Thyroid gland (tissue), 4 donors: ENCODE results near the gene ACAD11. TPM values are rescaled to one million over a fixed set of nuclear protein-coding genes. Genes with fewer than 3 reads are reported as not detected.

Source experiments
- DNase-seq, 2 donors: peaks; one replicate each; pipeline ENCODE4 v3.0.0-alpha.2; 2019
- H3K27ac ChIP-seq, 3 donors: fragments of 200-600 bp; sonication (generic); 1 replicate in 2 of 3; 2 replicates in 1 of 3; pipeline ENCODE4 v1.5.1; 2016 to 2019; ENCODE audit warnings: mild to moderate bottlenecking in 1 of 3, moderate library complexity in 1 of 3
- H3K27me3 ChIP-seq: fragments of 200-600 bp; sonication (generic); one replicate; pipeline ENCODE4 v1.5.1; 2019
- H3K36me3 ChIP-seq, 2 donors: fragments of 200-600 bp; sonication (generic); one replicate each; pipeline ENCODE4 v1.5.1; 2016 to 2019
- H3K4me1 ChIP-seq, 2 donors: fragments of 200-600 bp; sonication (generic); one replicate each; pipeline ENCODE4 v1.5.1; 2017 to 2019
- H3K4me3 ChIP-seq, 3 donors: fragments of 200-600 bp; sonication (generic); replicated peaks in 1 of 3; 1 replicate in 2 of 3; 2 replicates in 1 of 3; pipeline ENCODE4 v1.5.1; 2016; ENCODE audit warnings: mild to moderate bottlenecking in 1 of 3
- H3K9me3 ChIP-seq: fragments of 200-600 bp; sonication (generic); one replicate; pipeline ENCODE4 v1.5.1; 2017
- POLR2A ChIP-seq, 2 donors: fragments of 450-650 bp; IDR thresholded peaks; one replicate each; pipeline ENCODE4 v1.6.1; 2017; ENCODE audit warnings: antibody characterized with exemption in 2 of 2, mild to moderate bottlenecking in 2 of 2, moderate library complexity in 1 of 2
- WGBS, 2 donors: methylation state at CpG; one replicate each; pipeline ENCODE4 v1.1.5; 2017; 5-methylcytosine and 5-hydroxymethylcytosine counted together
- intact Hi-C: fragments of 100-400 bp; cut with DNase I; formaldehyde crosslinking; loops from one replicate; pipeline ENCODE4 v1.15.1; 2023
- total RNA-seq, 4 donors: library from RNA; depleted of rRNA; stranded (reverse); fragments of >200 nt; gene quantifications; one replicate each; pipeline ENCODE4 v1.2.3, GENCODE V29; 2016
- TF ChIP-seq, protein P1 (sequence below), 6 experiments: fragments of 200-600 bp in 3 of 6; fragments of 450-650 bp in 3 of 6; sonication (generic) in 3 of 6; IDR thresholded peaks; one replicate each; pipeline ENCODE4 v1.5.1; 2016 to 2019; ENCODE audit warnings: antibody characterized with exemption in 6 of 6, mild to moderate bottlenecking in 2 of 6, inconsistent platforms in 1 of 6, moderate library complexity in 1 of 6

The ACAD11 gene
- total RNA-seq, 4 donors from 2014 or later = 34.9 to 42.6 (median 42.3) TPM

DNA sequence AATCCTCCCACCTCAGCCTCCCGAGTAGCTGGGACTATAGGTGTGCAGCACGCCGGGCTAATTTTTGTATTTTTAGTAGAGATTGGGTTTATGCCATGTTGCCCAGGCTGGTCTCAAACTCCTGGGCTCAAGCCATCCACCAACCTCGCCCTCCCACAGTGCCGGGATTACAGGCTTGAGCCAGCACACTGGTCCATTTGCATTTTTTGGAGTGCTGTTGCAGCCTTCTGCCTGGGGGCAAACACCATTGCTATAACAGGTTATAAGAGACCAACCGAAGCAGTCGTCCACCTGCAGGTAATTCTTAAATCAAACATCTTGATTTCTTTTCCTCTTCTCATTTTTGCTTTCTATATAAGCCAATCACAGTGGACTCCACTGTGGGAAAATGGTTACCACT is 34.8 kb downstream of the ACAD11 start:
- H3K9me3 ChIP-seq = no peaks in the 10 kb centered on the region
- WGBS, 2 donors = 97% methylated on average over 7 of the region's 7 CpGs
- TF ChIP-seq, protein P1, sequence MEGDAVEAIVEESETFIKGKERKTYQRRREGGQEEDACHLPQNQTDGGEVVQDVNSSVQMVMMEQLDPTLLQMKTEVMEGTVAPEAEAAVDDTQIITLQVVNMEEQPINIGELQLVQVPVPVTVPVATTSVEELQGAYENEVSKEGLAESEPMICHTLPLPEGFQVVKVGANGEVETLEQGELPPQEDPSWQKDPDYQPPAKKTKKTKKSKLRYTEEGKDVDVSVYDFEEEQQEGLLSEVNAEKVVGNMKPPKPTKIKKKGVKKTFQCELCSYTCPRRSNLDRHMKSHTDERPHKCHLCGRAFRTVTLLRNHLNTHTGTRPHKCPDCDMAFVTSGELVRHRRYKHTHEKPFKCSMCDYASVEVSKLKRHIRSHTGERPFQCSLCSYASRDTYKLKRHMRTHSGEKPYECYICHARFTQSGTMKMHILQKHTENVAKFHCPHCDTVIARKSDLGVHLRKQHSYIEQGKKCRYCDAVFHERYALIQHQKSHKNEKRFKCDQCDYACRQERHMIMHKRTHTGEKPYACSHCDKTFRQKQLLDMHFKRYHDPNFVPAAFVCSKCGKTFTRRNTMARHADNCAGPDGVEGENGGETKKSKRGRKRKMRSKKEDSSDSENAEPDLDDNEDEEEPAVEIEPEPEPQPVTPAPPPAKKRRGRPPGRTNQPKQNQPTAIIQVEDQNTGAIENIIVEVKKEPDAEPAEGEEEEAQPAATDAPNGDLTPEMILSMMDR (IDR thresholded peaks at IDR 0.05) = no peak
- TF ChIP-seq POLR2A (IDR thresholded peaks at IDR 0.05) = no peak
- no peaks in the 10 kb centered on the region for H3K27me3 ChIP-seq
- H3K27ac ChIP-seq = no peak overlapping the region
- H3K36me3 ChIP-seq = no peaks in the 10 kb centered on the region
- intact Hi-C loops = no loop called here
- no peak overlapping the region for H3K4me3 ChIP-seq
- H3K4me1 ChIP-seq = peaks cover 9% of the 10 kb centered on the region in 2 donors
- no peak for DNase-seq

DNA sequence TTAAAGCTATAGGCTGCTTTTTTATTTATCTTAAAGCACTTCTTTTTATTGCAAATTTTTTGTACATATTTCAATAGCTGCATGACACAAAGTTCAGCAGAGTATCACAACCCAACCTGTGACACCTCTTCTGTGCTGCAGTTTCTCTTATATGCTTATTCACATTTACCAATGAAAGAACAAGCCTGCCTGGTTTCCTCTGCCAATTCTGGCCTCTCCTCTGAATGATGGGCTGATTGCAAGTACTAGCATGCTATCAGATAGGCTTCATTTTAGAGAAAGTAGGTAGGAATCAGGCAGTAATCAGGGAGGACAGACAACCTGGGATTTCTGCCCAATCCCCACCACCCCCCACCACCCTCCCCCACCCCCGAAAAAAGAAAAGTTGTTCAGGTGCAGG is 36.0 kb downstream of the ACAD11 start:
- no peak for DNase-seq
- Histone ChIP-seq H3K36me3 (no peaks in the 10 kb centered on the region), H3K27me3 (no peaks in the 10 kb centered on the region), H3K4me3 (no peak overlapping the region), H3K9me3 (no peaks in the 10 kb centered on the region), H3K27ac (no peak overlapping the region), H3K4me1 (peaks cover 9% of the 10 kb centered on the region in 2 donors)
- WGBS, 2 donors = 93 to 100% methylated on average over 1 of the region's 1 CpG
- TF ChIP-seq, protein P1 (IDR thresholded peaks at IDR 0.05) = no peak
- TF ChIP-seq POLR2A (IDR thresholded peaks at IDR 0.05) = no peak
- intact Hi-C loops = no loop called here

DNA sequence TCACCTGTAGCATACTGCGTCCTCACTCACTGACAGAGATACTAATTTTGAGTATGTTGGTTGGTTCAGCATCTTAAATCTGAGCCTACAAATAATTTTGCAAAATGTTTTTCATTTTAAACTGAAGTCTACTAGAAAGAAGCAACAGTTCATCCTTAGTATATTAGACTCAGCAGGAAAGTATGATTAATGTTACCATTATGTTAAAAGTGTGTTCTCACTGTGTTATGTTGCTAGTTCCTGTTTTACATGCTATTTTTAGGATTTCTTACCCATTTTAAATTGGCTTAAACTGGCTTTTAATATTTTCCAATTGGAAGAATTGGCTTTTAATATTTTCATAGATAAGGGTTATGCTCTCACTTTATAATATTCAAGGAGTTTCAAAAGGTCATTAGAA is 36.8 kb downstream of the ACAD11 start:
- intact Hi-C loops = no loop called here
- no peaks in the 10 kb centered on the region for H3K9me3 ChIP-seq
- WGBS, 2 donors = 93 to 98% methylated on average over 1 of the region's 1 CpG
- TF ChIP-seq, protein P1 (IDR thresholded peaks at IDR 0.05) = no peak
- no peak for TF ChIP-seq POLR2A (IDR thresholded peaks at IDR 0.05)
- H3K4me1 ChIP-seq = peaks cover 9% of the 10 kb centered on the region in 2 donors
- H3K4me3 ChIP-seq = no peak overlapping the region
- H3K27me3 ChIP-seq = no peaks in the 10 kb centered on the region
- H3K27ac ChIP-seq = no peak overlapping the region
- no peaks in the 10 kb centered on the region for H3K36me3 ChIP-seq
- DNase-seq = no peak

DNA sequence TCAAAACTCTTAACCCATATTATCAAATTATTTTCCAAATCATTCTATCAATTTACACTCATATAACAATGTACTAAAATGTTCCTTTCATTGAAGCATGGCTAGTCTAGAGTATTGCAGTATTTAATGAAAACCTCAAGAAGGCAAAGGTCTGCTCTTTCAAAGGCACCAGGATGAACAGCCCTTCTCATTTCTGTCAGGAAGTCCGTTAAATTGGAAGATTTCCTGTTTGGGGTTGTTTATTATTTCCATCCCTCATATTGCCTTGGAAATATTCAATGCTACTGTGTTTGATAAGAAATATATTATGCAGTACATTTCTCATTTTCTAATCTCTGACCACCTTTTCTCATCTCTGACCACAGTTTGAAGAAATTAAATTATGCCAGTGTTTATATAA is 37.5 kb downstream of the ACAD11 start:
- intact Hi-C loops = no loop called here
- Histone ChIP-seq H3K27me3 (no peaks in the 10 kb centered on the region), H3K9me3 (no peaks in the 10 kb centered on the region), H3K36me3 (no peaks in the 10 kb centered on the region), H3K4me1 (peaks cover 9% of the 10 kb centered on the region in 2 donors), H3K4me3 (no peak overlapping the region), H3K27ac (no peak overlapping the region)
- WGBS, 2 donors = 72 to 80% methylated on average over 1 of the region's 1 CpG
- no peak for DNase-seq
- TF ChIP-seq, protein P1 (IDR thresholded peaks at IDR 0.05) = no peak
- TF ChIP-seq POLR2A (IDR thresholded peaks at IDR 0.05) = no peak

DNA sequence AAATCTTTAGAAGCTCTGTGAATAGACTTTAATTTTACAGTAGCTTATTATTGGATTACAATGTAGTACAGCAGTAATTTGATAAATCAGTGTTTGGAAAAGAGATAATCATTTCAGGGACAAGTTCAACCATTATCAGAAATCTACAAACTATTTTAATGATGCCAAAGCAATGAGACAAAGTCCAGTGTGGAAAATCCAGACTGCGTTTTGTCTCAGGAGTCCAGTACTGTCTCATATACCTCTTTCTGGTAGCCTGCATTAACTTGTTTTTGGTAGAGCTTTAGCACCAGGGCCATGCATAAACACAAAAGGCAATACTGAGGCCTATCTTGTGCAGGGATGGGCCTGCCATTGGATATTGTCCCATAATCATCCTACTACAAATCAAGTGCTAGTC is 42.8 kb downstream of the ACAD11 start:
- Histone ChIP-seq H3K36me3 (no peaks in the 10 kb centered on the region), H3K9me3 (no peaks in the 10 kb centered on the region), H3K4me3 (no peak overlapping the region), H3K27ac (no peak overlapping the region), H3K27me3 (no peaks in the 10 kb centered on the region), H3K4me1 (no peaks in the 10 kb centered on the region)
- WGBS, 2 donors = 75 to 97% methylated on average over 1 of the region's 1 CpG
- no peak for DNase-seq
- TF ChIP-seq POLR2A (IDR thresholded peaks at IDR 0.05) = no peak
- TF ChIP-seq, protein P1 (IDR thresholded peaks at IDR 0.05) = no peak
- intact Hi-C loops = no loop called here
